Panc1 (cell line): Measurements from ENCODE around the gene TMEM236. TPM values are rescaled to one million over a fixed set of nuclear protein-coding genes. Genes with fewer than 3 reads are reported as not detected.

Source experiments
- ATAC-seq: fragments of 200-7000 bp; cut with Tn5 transposase; 2 replicates; pipeline ENCODE4 v1.9.1; 2020; ENCODE audit warnings: mild to moderate bottlenecking, moderate library complexity
- BruUV-seq: library from RNA; stranded (reverse); fragments of 400-500 nt; replicated peaks from 2 replicates; lab custom pipeline; 2021; lab: Mats Ljungman, UMichigan
- CTCF ChIA-PET: fragments of 300-600 bp; sonication (Branson Sonifier 250); formaldehyde crosslinking; loops from one replicate; lab custom pipeline; 2022; ENCODE audit warnings: antibody characterized with exemption; lab: Charles Lee
- POLR2A ChIA-PET: fragments of 300-600 bp; sonication (Branson Sonifier 250); formaldehyde crosslinking; loops from one replicate; lab custom pipeline; 2022; ENCODE audit warnings: antibody characterized with exemption; lab: Charles Lee
- DNase-seq: peaks from one replicate; pipeline ENCODE4 v3.0.0-alpha.2; 2010; ENCODE audit warnings: low read depth, low spot score
- H3K27ac ChIP-seq: 2 replicates; pipeline ENCODE4 v1.5.1; 2011; ENCODE audit warnings: mild to moderate bottlenecking, low read length, inconsistent platforms
- H3K27me3 ChIP-seq: fragments of 200-500 bp; sonication (Bioruptor generic); 2 replicates; pipeline ENCODE4 v1.6.0; 2014; ENCODE audit warnings: low read length, inconsistent platforms; ENCODE audit not compliant: control insufficient read depth, insufficient read depth
- H3K36me3 ChIP-seq: fragments of 200-500 bp; sonication (Bioruptor generic); 2 replicates; pipeline ENCODE4 v1.5.1; 2014; ENCODE audit warnings: inconsistent platforms, mild to moderate bottlenecking, low read length, moderate library complexity; ENCODE audit not compliant: control insufficient read depth, insufficient read depth
- H3K4me1 ChIP-seq: 2 replicates; pipeline ENCODE4 v1.5.1; 2011; ENCODE audit warnings: inconsistent platforms, mild to moderate bottlenecking, low read length, moderate library complexity; ENCODE audit not compliant: control insufficient read depth, insufficient read depth
- H3K4me3 ChIP-seq, 2 experiments: 2 replicates each; pipeline ENCODE4 v1.5.1; 2011 to 2012; ENCODE audit warnings: low read depth in 2 of 2, low read length in 2 of 2, mild to moderate bottlenecking in 2 of 2, inconsistent platforms in 1 of 2, moderate library complexity in 1 of 2
- H3K9me3 ChIP-seq: fragments of 200-500 bp; sonication (Bioruptor generic); 2 replicates; pipeline ENCODE4 v1.5.1; 2014; ENCODE audit warnings: low read depth, mild to moderate bottlenecking, inconsistent platforms, low read length, moderate library complexity; ENCODE audit not compliant: control insufficient read depth, insufficient read depth
- POLR2AphosphoS5 ChIP-seq: IDR thresholded peaks from 2 replicates; pipeline ENCODE4 v1.6.1; 2012; ENCODE audit warnings: mild to moderate bottlenecking, low read depth, low read length, moderate library complexity
- SIN3A ChIP-seq: IDR thresholded peaks from 2 replicates; pipeline ENCODE4 v1.6.1; 2012; ENCODE audit warnings: low read depth, mild to moderate bottlenecking, low read length, moderate library complexity, borderline replicate concordance; ENCODE audit not compliant: insufficient read depth
- TCF7L2 ChIP-seq: IDR thresholded peaks from 2 replicates; pipeline ENCODE4 v1.6.1; 2011; ENCODE audit warnings: mild to moderate bottlenecking, low read depth, low read length, inconsistent platforms
- in situ Hi-C: cut with HindIII; loops from 2 replicates; pipeline ENCODE4 v1.10.0; 2016; ENCODE audit warnings: low sequenced_read_pairs, low pct_unique_long_range_greater_than_20kb
- intact Hi-C: fragments of 100-400 bp; cut with micrococcal nuclease; formaldehyde crosslinking; loops from one replicate; pipeline ENCODE4 v1.10.0; 2022; ENCODE audit not compliant: unreplicated experiment
- total RNA-seq: library from RNA; stranded (reverse); gene quantifications from one replicate; pipeline ENCODE4 v1.2.1, GENCODE V29; 2021; ENCODE audit not compliant: unreplicated experiment
- TF ChIP-seq, protein P1 (sequence below), 2 experiments: IDR thresholded peaks; 2 replicates each; pipeline ENCODE4 v1.6.1; 2011 to 2012; ENCODE audit warnings: low read depth in 2 of 2, control low read depth in 1 of 2, low read length in 1 of 2, mild to moderate bottlenecking in 1 of 2, moderate library complexity in 1 of 2; ENCODE audit not compliant: insufficient read depth in 1 of 2
- TF ChIP-seq, protein P2 (sequence below): fragments of 450-650 bp; IDR thresholded peaks from 2 replicates; pipeline ENCODE4 v1.5.1; 2017; ENCODE audit warnings: mild to moderate bottlenecking

The TMEM236 gene
- total RNA-seq, 1 experiment from 2014 or later = 0.05 TPM

GRCh38 chr10:17795813-17796594, 44.0 kb downstream of the TMEM236 start:
- ATAC-seq (no peak), DNase-seq (no peak)
- no TSS peak for BruUV-seq
- no peaks in the 10 kb centered on the region for H3K9me3 ChIP-seq
- no peak for TF ChIP-seq POLR2AphosphoS5
- TF ChIP-seq, protein P1, sequence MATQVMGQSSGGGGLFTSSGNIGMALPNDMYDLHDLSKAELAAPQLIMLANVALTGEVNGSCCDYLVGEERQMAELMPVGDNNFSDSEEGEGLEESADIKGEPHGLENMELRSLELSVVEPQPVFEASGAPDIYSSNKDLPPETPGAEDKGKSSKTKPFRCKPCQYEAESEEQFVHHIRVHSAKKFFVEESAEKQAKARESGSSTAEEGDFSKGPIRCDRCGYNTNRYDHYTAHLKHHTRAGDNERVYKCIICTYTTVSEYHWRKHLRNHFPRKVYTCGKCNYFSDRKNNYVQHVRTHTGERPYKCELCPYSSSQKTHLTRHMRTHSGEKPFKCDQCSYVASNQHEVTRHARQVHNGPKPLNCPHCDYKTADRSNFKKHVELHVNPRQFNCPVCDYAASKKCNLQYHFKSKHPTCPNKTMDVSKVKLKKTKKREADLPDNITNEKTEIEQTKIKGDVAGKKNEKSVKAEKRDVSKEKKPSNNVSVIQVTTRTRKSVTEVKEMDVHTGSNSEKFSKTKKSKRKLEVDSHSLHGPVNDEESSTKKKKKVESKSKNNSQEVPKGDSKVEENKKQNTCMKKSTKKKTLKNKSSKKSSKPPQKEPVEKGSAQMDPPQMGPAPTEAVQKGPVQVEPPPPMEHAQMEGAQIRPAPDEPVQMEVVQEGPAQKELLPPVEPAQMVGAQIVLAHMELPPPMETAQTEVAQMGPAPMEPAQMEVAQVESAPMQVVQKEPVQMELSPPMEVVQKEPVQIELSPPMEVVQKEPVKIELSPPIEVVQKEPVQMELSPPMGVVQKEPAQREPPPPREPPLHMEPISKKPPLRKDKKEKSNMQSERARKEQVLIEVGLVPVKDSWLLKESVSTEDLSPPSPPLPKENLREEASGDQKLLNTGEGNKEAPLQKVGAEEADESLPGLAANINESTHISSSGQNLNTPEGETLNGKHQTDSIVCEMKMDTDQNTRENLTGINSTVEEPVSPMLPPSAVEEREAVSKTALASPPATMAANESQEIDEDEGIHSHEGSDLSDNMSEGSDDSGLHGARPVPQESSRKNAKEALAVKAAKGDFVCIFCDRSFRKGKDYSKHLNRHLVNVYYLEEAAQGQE (IDR thresholded peaks at IDR 0.05; ENCODE audit: insufficient read depth in 1 of 2, low read depth in 2 of 2, low read length in 1 of 2) = no peak
- no peak for TF ChIP-seq SIN3A
- no peak for TF ChIP-seq TCF7L2
- TF ChIP-seq, protein P2, sequence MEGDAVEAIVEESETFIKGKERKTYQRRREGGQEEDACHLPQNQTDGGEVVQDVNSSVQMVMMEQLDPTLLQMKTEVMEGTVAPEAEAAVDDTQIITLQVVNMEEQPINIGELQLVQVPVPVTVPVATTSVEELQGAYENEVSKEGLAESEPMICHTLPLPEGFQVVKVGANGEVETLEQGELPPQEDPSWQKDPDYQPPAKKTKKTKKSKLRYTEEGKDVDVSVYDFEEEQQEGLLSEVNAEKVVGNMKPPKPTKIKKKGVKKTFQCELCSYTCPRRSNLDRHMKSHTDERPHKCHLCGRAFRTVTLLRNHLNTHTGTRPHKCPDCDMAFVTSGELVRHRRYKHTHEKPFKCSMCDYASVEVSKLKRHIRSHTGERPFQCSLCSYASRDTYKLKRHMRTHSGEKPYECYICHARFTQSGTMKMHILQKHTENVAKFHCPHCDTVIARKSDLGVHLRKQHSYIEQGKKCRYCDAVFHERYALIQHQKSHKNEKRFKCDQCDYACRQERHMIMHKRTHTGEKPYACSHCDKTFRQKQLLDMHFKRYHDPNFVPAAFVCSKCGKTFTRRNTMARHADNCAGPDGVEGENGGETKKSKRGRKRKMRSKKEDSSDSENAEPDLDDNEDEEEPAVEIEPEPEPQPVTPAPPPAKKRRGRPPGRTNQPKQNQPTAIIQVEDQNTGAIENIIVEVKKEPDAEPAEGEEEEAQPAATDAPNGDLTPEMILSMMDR = no peak
- H3K27ac ChIP-seq = no peak overlapping the region
- CTCF ChIA-PET = no interaction called here
- POLR2A ChIA-PET = no interaction called here
- H3K4me1 ChIP-seq = peaks cover 7% of the 10 kb centered on the region; the same call in 1 of the 2 replicates
- intact Hi-C loops = no loop called here
- no peaks in the 10 kb centered on the region for H3K27me3 ChIP-seq
- no peaks in the 10 kb centered on the region for H3K36me3 ChIP-seq
- no peak overlapping the region for H3K4me3 ChIP-seq
- in situ Hi-C loops = no loop called here

DNA sequence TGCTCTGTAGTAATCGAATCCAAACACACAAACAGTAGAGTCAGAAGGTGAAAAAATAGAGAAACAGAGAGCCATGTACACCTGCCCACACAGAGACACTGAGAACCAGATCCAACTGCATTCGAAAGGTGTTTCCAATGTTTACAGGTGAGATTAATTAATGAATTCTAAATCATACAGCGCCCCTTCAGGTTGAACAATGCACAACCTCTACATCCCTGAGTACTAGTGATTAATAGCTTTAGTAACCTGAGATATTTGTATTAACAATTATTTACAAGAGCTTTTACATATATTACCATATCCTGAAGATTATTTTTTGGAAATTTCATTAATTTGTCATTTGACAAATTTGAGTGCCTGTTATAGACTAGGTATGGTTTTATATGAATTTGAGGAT, 49.5 kb downstream of the TMEM236 start:
- ATAC-seq (no peak), DNase-seq (no peak)
- BruUV-seq = no TSS peak
- no peaks in the 10 kb centered on the region for H3K36me3 ChIP-seq
- H3K27me3 ChIP-seq = no peaks in the 10 kb centered on the region
- CTCF ChIA-PET = no interaction called here
- H3K27ac ChIP-seq = no peak overlapping the region
- no peaks in the 10 kb centered on the region for H3K9me3 ChIP-seq
- intact Hi-C loops (no loop called here), in situ Hi-C loops (no loop called here)
- no peak for TF ChIP-seq SIN3A
- POLR2A ChIA-PET = interaction anchor here (0.5 kb wide), 1 partner anchor 580 kb away, joined by 17 read pairs; no protein-coding TSS in a partner anchor
- no peaks in the 10 kb centered on the region for H3K4me1 ChIP-seq
- H3K4me3 ChIP-seq = no peak overlapping the region

DNA sequence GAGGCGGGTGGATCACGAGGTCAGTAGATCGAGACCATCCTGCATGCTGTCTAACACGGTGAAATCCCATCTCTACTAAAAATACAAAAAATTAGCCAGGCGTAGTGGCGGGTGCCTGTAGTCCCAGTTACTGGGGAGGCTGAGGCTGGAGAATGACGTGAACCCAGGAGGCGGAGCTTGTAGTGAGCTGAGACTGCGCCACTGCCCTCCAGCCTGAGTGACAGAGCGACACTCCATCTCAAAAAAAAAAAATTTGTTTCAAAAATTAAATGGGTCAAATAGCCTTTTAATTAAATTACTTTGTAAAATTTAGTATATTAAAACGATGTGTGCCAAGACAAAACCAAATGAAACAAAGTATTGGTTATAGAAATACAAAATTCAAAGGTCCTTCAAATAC, 50.3 kb downstream of the TMEM236 start:
- no TSS peak for BruUV-seq
- no peaks in the 10 kb centered on the region for H3K4me1 ChIP-seq
- intact Hi-C loops (no loop called here), in situ Hi-C loops (no loop called here)
- H3K4me3 ChIP-seq = no peak overlapping the region
- no peak for ATAC-seq
- no peaks in the 10 kb centered on the region for H3K27me3 ChIP-seq
- no peak overlapping the region for H3K27ac ChIP-seq
- no peak for TF ChIP-seq TCF7L2
- TF ChIP-seq SIN3A = no peak
- TF ChIP-seq POLR2AphosphoS5 = no peak
- TF ChIP-seq, protein P1 (IDR thresholded peaks at IDR 0.05; ENCODE audit: insufficient read depth in 1 of 2, low read depth in 2 of 2, low read length in 1 of 2) = no peak
- TF ChIP-seq, protein P2 = no peak
- ChIA-PET POLR2A (no interaction called here), CTCF (no interaction called here)
- DNase-seq = no peak
- no peaks in the 10 kb centered on the region for H3K36me3 ChIP-seq
- H3K9me3 ChIP-seq = no peaks in the 10 kb centered on the region
